Measurements from ENCODE around the gene ZNF536.
"Not testable (repeated sequence)": the region's sequence is repeated elsewhere in the genome, so short reads cannot be mapped to it uniquely, and the experiment has no call there.

The ZNF536 gene

GRCh38 chr19:30443531-30444252 is 71.5 kb downstream of the ZNF536 start:
- in situ Hi-C loops (cut with MboI; ENCODE audit: low sequenced_read_pairs): no loop called here

GRCh38 chr19:30444253-30444671 is 72.1 kb downstream of the ZNF536 start:
- in situ Hi-C loops (cut with MboI; ENCODE audit: low sequenced_read_pairs): no loop called here

GRCh38 chr19:30444686-30445232 is 72.6 kb downstream of the ZNF536 start:
- in situ Hi-C loops (cut with MboI; ENCODE audit: low sequenced_read_pairs): no loop called here

- in situ Hi-C loops (cut with MboI; ENCODE audit: low sequenced_read_pairs): no loop called here
Measured at GRCh38 chr19:30445385-30445784, 73.2 kb downstream of the ZNF536 start.

DNA sequence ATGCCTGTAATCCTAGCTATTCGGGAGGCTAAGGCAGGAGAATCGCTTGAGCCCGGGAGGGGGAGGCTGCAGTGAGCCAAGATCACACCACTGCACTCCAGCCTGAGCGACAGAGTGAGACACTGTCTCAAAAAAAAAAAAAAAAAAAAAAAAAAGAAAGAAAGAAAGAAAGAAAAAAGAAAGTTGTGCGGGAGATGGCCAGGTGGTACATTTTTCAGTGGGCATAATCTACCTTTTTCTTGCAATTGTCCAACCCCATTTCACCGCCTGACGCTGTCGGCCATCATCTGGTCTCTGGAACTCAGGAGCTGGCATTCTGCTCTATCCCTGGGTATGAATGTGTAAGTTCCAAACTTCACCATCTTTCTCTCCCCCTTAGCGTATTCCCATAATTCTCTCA is 73.9 kb downstream of the ZNF536 start:
- in situ Hi-C loops (cut with MboI; ENCODE audit: low sequenced_read_pairs): not testable (repeated sequence)

GRCh38 chr19:30446850-30447552 is 74.8 kb downstream of the ZNF536 start:
- in situ Hi-C loops (cut with MboI; ENCODE audit: low sequenced_read_pairs): no loop called here

- in situ Hi-C loops (cut with MboI; ENCODE audit: low sequenced_read_pairs): no loop called here
Measured at GRCh38 chr19:30447553-30447870, 75.3 kb downstream of the ZNF536 start.

- in situ Hi-C loops (cut with MboI; ENCODE audit: low sequenced_read_pairs): no loop called here
Measured at GRCh38 chr19:30448386-30449077, 76.3 kb downstream of the ZNF536 start.

DNA sequence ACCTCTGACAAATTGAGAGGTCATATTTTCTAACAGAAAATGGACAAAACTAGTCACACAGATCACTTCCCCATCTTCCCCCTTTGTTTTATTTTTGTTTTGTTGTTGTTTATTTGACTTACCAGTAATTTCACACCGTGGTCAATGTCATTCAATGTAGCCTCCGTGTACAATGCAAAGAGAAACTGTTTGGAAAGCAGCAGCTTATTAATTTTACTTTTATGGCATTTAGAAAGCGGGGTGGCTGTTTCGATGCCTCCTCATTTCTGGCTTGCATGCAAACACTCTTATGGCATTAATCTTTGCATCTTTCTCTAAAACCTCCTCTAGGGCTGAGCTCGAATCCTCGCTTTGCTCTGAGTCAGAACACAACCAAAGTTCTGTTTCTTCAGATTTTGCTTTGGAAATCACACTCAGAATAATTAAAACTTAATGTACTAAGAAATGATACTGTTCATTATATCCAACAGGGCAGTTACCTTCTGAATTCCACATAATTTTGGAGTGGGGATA is 77.0 kb downstream of the ZNF536 start:
- in situ Hi-C loops (cut with MboI; ENCODE audit: low sequenced_read_pairs): no loop called here

GRCh38 chr19:30449673-30450072 is 77.5 kb downstream of the ZNF536 start:
- in situ Hi-C loops (cut with MboI; ENCODE audit: low sequenced_read_pairs): no loop called here

- in situ Hi-C loops (cut with MboI; ENCODE audit: low sequenced_read_pairs): no loop called here
Measured at GRCh38 chr19:30450100-30450499, 77.9 kb downstream of the ZNF536 start.

DNA sequence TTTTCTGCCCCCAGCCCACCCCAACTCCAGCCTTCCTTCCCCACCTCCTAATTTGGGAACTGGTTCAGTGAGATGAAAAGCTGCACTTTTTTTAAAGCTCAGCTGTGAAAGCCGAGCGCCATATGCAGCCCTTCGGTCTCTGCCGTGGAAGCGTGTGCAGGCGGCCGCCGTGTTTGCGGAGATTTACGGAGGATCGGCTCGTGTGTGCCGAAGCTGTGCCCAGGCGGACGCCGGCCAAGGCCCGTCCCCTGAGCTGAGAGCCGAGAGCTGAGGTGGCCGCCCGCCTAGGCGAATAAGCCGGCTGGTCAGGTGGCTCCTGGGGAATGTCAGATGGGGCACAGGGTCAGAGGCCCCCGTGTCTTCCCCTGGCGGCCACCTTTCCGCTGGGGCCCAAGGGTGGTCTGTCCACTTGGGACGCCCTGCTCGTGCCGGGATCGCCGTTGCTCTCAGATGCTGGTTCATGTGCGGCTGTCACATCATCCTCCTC is 78.7 kb downstream of the ZNF536 start:
- in situ Hi-C loops (cut with MboI; ENCODE audit: low sequenced_read_pairs): no loop called here

DNA sequence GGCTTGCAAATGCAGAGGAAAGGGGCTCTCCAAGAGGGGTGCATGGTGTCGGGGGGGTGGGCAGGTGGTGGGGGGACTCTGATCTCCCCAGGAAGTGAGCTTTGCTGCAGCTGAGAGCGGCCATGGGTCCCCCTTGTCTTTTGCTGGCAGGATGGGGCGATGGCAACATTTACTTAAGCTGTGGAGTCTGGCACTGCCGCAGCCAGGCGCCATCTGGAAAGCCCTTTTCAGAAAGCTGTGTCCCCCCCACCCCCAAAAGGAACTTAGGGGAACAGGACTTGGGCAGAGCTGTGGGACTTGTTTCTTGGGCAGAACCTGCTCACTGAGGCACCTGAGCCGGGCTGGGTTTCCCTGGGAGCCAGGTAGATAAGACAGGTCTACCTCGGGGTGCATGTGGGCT is 80.7 kb downstream of the ZNF536 start:
- in situ Hi-C loops (cut with MboI; ENCODE audit: low sequenced_read_pairs): no loop called here

DNA sequence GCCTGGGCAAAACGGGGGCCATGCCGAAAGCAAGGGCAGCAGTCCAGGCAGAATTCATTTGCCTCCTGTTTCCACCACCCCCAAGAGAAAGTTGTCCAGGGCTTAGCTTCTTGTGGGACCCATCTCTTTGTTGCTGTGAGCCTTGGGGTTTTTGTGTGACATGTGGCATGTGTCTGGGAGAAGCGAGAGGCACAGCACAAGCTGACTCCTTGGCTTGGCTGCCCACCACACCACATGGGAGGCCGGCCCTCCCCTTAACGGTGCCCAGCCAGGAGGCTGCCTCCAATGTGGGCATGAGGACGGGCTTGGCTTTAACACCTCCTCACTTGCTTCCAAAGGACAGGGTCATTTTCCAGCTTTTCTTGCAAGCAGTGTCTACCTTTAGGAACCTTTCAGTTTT is 81.6 kb downstream of the ZNF536 start:
- in situ Hi-C loops (cut with MboI; ENCODE audit: low sequenced_read_pairs): no loop called here

GRCh38 chr19:30455881-30456280 is 83.7 kb downstream of the ZNF536 start:
- in situ Hi-C loops (cut with MboI; ENCODE audit: low sequenced_read_pairs): no loop called here

DNA sequence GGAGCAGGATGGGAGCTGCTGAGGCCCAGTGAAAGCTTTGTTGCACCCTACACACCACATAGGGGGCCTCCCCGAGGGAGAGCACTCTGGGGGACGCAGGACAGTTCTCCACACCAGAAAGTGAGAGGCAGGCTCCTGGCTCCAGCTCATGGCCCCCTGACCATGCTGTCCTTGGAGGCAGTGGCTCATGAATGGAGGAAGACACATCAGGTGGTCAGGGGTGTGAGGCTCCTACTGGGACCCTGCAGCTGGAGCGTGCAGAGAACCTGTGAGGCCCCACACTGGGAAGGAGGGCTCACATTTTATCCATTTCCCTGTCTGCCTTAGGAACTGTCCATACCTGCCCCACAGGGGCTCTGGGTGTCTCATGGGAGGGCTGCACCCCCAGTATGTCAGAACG is 85.3 kb downstream of the ZNF536 start:
- in situ Hi-C loops (cut with MboI; ENCODE audit: low sequenced_read_pairs): no loop called here

DNA sequence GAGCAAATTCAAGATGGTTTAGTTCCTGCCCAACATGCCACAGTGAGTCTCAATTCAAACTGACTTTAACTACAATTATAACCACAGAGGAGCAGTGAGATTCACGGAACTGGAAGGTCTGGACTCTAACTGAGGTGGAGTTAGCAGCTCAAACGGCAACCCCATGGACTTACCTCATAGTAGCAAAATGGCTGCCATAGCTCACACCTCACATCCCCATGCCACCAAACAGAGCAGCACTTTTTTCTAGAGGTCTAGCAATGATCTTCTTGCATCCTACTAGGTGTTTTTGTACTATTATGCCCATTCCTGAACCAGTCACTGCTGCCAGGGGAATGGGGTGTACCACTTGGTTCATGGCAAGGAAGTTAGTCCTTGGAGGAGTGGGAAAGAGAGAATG is 87.7 kb downstream of the ZNF536 start:
- in situ Hi-C loops (cut with MboI; ENCODE audit: low sequenced_read_pairs): no loop called here

DNA sequence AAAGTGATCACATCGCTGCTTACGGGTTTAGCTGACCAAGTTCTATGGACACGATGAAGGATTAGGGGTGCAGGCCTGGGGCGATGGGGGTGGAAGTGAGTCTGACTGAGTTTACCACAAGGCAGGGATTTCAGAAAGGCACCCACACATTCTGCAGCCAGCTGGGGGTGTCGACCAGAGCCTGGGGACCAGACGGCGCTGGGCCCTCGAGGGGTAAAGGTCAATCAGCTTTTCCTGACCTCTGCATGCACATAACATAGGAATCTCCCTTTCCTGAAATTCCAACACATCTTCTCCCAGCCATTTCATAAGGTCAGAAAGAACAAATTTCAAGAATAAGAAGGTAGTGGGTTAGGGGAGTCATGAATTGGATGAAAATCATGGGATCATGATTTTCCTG is 92.0 kb downstream of the ZNF536 start:
- in situ Hi-C loops (cut with MboI; ENCODE audit: low sequenced_read_pairs): no loop called here

GRCh38 chr19:30466598-30466997 is 94.4 kb downstream of the ZNF536 start:
- in situ Hi-C loops (cut with MboI; ENCODE audit: low sequenced_read_pairs): not testable (repeated sequence)

GRCh38 chr19:30467239-30467638 is 95.1 kb downstream of the ZNF536 start:
- in situ Hi-C loops (cut with MboI; ENCODE audit: low sequenced_read_pairs): no loop called here

DNA sequence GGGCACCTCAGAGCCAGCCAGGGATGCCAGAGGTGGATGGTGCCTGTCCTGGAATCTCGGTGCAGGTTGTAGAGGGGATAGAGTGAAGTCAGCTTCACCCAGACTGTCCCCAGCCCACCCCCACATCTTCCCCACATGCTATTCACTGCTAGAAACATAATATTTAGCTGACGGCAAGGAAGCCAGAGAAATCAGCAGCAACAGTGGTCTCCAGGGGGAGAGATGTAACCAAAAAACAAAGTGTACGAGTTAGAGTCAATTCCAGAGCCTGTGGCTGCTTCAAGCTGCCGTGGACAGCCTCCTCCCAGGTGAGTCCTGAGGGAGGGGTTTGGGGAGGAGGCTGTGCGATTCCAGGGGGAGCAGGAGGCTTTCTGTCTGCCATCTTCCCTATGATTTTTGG is 97.6 kb downstream of the ZNF536 start:
- in situ Hi-C loops (cut with MboI; ENCODE audit: low sequenced_read_pairs): no loop called here
